DOHH2 (cell line): ENCODE measurements around the gene NEU3.

Experiments
- EZH2phosphoT487 ChIP-seq: fragments of 200-600 bp; sonication (generic); IDR thresholded peaks from 2 replicates; pipeline ENCODE4 v1.6.1; 2017; ENCODE audit warnings: borderline replicate concordance, mild to moderate bottlenecking, antibody characterized with exemption, low read length, moderate library complexity, mixed read lengths
- TF ChIP-seq, protein P1 (sequence below): fragments of 200-600 bp; sonication (generic); IDR thresholded peaks from one replicate; pipeline ENCODE4 v1.5.1; 2014; ENCODE audit warnings: antibody characterized with exemption, mild to moderate bottlenecking, low read depth, low read length; ENCODE audit not compliant: poor library complexity, severe bottlenecking

- TF ChIP-seq, protein P1, sequence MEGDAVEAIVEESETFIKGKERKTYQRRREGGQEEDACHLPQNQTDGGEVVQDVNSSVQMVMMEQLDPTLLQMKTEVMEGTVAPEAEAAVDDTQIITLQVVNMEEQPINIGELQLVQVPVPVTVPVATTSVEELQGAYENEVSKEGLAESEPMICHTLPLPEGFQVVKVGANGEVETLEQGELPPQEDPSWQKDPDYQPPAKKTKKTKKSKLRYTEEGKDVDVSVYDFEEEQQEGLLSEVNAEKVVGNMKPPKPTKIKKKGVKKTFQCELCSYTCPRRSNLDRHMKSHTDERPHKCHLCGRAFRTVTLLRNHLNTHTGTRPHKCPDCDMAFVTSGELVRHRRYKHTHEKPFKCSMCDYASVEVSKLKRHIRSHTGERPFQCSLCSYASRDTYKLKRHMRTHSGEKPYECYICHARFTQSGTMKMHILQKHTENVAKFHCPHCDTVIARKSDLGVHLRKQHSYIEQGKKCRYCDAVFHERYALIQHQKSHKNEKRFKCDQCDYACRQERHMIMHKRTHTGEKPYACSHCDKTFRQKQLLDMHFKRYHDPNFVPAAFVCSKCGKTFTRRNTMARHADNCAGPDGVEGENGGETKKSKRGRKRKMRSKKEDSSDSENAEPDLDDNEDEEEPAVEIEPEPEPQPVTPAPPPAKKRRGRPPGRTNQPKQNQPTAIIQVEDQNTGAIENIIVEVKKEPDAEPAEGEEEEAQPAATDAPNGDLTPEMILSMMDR: no peak
- TF ChIP-seq EZH2phosphoT487: no peak
Observed at GRCh38 chr11:74980634-74981033, 8.1 kb upstream of the NEU3 start.
